ENCODE data around the gene TBL1Y.
"Not testable (repeated sequence)": the region's sequence is repeated elsewhere in the genome, so short reads cannot be mapped to it uniquely, and the experiment has no call there.

TBL1Y gene

DNA sequence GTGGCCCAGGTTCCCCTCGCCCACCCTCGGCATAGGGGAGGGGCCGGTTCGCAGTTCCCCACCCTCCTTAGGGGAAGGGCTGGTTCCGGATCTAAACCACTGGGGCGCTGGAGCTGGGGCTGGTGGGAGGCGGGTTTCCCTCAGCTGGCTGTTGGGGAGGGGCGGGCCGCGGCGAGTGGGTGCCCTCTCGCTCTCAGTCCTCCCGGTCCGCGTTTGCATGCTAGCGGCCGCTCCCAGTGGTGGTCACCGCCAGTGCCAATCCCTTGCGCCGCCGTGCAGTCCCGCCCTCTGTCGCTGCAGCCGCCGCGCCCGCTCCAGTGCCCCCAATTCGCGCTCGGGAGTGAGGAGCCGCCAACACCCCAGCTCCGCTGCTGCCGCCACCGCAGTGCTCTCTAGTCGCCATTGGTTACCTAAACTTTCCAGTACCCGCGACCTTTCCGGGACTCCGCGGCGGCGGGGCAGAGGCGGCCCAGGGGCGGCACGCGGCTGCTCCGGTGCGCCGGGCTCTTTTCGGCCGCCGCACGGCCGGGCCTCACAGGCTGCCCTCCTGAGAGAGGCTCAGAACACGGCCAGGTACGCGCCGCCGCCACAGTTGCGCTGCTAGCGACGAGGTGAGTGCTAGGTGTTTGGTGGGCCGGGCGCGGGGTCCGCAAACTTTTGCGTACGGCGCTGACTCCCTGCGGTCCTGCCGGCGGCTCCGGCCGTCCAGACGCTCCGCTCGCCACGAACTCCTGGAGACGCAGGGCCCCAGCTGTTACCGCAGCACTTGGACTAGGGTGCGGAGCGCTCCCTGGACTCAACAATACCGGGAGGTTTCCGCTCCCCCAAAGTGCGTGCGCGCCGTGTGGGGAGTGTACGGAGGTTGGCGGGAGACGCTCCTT is at the start of gene TBL1Y:
Gene TBL1Y, plus strand, starts transcription at position 326 of the 881 bp plus-strand sequence. CDS start 114,388 bp downstream, outside the sequence.
- DNase-seq, result no peak

DNA sequence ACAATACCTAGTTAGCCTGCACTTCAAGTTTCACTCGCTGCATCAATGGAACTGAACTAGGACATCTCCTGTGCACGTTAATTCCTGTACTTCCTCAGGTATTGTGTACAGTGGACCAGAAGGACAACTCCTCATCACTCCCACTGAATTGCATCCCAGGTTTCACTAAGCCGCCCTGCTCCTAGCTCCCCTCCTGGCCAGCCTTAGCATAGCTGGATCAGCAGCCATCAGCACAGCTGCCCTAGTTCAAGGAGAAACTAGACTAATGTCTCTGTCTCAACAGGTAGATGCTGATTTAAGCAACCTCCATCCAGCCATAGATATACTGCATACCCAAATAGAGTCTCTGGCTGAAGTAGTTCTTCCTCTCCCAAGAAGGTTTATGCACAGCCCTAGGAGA is 16.0 kb upstream of the TBL1Y start:
- no peak for DNase-seq

DNA sequence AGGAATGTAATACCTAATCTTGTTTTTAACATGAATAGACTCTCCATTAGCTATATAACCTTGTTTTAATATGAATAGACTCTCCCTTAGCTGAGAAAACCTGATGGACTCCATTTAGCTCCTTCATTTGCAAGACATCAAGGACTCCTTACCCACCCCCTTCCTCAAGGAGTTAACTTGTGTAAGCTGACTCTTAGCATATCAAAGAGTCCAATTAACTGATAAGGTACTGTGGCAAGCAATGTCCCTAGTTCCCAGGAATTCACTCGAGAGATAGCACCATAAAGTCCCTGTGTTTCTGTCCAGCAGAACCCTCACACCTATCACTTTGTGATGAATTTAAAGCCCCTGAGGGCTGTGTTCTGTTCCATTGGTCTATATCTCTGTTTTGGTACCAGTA is 15.3 kb upstream of the TBL1Y start:
- DNase-seq, result no peak

DNA sequence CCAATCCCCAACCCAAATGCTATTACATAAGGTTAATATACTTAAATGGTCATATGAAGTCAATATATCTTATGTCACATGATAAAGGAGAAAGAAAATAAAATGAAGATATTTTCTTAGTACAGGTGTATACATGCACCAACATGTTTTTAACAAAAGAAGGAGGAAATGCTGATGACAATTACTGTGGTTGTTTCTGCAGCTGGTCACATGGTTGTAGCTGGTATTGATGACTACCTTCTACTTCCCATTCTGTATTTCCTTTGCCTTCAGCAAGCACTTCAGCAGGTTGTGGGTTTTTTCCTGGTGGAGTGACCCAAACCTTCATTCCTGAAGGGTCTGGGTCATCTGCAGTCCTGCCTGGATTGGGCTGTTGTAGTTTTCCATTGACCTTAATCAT is 8.4 kb upstream of the TBL1Y start:
- not testable (repeated sequence) for DNase-seq

DNA sequence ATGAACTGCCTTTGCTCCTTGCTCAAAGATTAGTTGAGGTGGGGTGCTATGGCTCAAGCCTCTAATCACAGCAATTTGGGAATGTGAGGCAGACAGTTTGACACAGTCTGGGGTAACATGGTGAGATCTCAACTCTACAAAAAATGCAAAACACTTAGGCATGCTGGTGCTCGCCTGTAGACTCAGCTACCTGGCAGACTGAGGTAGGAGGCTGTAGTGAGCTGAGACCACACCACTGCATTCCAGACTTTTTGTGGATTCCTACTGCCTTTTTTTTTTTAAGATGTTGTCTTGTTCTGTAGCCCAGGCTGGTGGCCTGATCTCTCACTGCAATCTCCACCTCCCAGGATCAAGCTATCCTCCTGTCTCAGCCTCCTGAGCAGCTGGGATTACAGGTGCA is 2.9 kb upstream of the TBL1Y start:
- no peak for DNase-seq

DNA sequence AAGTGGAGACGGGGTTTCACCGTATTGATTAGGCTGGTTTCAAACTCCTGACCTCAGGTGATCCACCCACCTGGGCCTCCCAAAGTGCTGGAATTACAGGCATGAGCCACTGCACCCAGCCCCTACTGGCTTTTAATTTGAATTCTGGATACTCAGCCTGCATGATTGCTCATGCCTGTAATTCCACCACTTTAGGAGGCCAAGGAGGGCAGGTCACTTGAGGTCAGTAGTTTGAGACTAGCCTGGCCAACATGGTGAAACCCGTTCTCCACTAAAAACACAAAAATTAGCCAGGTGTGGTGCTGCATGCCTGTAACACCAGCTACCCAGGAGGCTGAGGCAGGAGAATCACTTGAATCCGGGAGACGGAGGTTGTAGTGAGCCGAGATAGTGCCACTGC is 2.5 kb upstream of the TBL1Y start:
- DNase-seq, result not testable (repeated sequence)

DNA sequence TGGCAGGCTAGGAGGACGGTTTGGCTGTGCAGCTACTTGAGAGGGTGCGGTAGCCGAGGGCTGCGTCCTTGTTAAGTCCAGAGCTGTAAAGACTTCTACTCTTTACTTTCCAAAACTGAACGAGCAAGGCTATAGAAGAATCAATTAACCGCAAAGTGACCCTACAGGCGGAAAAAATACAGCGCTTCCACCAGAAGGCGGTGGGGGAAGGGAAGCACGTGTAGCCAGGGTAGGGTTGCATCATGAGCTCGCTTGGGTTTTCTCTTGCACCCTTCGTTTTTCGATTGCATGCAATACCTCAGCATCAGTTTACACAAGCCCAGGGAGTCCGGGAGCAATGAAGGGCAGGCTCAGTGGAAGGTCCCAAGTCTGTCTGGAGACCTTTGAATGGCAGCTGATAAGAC is 1.4 kb upstream of the TBL1Y start:
- DNase-seq, result no peak

DNA sequence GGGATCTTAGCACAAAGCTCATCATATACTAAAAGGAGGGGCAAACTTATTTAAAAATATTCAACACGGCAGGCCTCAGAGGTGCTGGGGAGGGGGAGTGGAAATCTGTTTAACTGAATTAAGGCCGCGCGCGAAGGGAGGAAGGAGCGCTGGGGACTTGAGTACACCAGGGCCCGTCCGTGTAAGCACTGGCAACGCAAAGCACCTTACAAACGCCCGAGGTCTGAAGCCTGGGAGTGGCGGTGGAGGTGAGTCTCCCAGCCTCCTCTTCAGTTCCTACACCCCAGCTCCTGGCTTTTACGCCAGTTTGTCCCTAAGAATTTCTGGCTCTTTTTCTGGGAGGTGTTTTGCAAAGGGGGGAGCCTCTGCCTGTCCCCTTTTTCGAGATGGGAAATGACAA is 641 bp upstream of the TBL1Y start:
- no peak for DNase-seq

DNA sequence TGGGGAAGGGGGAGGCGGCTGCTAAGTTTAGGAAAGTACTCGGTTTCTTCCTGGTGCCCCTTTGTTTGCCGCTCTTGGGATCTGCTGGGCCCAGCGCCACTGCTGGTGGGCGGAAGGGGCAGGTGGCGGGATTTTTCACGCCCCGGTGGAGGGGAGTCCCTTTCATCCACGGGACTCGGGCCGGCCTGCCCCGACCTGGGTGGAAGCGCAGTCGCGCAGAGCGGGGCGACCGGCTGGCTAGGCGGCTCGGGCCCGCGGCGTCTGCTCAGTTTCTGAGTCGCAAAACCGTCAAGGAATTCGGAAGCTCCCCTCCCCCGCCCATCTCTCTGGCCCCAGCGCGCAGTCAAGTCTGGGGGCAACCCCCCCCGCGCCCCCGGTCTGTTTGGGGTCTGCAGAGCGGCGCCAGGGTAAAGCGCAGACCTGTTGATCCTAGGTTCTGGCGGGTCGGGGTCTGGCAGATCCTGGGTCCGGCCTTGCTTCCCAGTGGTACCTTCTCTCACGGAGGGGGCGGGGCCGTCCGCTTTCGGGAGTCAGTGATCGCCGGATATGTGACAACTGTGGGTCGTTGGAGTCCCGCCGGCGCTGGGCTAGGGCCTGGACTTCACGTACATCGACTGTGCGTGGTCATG is 870 bp downstream of the TBL1Y start, which contains the start of gene AMELY:
Gene AMELY, minus strand, starts transcription at position 500 of the 629 bp plus-strand sequence. CDS start 39,144 bp downstream, outside the sequence.
- no peak for DNase-seq

DNA sequence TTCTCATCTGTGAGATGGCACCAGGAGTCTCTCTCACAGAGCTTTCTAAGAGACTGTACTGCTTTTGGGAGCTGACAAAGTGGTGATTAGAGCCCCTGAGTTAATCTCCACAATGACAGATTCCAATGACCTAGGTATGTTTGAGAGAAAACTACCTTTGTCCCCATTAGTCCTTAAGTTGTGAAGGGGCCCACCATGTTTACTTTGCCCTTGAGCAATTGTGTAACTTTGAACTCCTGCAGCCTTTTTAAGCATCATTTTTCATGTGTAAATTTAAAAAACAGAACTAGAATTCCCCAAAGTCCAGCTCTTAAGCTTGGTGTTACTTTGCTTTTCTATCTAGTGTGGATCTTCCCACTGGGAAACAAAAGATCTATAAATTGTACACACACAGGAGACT is 2.9 kb downstream of the TBL1Y start:
- no peak for DNase-seq

DNA sequence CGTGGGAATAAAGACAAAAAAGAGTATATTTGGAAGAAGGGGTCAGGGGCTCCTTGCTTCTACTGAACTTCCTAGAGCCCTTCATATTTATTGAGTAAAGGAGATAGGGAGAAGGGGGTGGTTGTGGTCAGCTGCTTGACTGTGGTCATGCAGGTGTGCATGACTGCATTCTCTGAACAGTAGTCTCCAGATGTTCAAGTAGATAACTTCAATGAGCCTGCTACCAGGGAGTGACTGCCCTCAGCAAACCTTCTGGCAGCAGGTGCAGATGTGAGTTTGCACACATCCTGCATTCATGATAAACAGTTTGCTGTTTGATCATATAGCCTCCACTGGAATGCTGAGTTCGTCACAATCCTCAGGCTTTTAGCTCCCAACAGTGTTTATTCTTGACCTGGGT is 10.6 kb downstream of the TBL1Y start:
- DNase-seq, result no peak

DNA sequence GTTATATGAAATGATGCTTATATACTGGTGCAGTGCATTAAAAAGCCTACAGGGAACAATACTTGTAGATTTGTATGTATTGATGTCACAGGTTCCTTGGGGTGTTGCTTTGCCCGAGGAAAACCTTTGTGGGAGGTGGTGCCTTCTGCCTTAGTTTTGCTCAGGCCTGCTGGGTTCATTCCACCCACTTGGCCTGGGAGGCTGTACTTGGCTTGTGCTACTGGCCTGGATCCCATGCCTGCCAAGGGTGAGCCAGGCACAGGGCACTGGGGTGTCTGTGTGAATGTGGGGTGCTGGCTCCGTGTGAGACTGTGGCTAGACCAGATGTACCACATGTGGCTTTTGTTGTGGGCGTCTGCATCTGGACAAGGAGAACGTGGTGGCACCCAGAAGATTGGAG is 17.8 kb downstream of the TBL1Y start:
- DNase-seq, result no peak

DNA sequence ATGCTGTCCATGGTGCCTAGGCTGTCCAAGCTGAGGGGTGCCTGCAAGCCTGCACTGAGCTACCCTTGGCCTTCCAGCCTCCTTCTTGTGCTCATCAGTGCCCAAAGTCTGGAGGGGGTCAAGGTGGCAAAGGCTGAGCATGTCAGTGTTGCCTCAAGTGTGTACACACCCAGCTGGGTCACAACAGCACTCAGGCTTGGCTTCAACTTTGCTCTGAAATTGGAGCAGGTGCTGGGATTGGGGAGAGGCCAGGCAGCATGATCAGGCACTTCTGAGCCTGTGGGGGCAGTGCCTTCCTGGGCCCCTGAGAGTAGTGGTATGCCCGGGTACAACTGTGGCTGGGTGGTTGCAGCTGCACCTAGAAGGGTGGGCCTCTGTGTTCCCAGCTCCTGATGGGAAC is 18.7 kb downstream of the TBL1Y start:
- DNase-seq, result no peak

DNA sequence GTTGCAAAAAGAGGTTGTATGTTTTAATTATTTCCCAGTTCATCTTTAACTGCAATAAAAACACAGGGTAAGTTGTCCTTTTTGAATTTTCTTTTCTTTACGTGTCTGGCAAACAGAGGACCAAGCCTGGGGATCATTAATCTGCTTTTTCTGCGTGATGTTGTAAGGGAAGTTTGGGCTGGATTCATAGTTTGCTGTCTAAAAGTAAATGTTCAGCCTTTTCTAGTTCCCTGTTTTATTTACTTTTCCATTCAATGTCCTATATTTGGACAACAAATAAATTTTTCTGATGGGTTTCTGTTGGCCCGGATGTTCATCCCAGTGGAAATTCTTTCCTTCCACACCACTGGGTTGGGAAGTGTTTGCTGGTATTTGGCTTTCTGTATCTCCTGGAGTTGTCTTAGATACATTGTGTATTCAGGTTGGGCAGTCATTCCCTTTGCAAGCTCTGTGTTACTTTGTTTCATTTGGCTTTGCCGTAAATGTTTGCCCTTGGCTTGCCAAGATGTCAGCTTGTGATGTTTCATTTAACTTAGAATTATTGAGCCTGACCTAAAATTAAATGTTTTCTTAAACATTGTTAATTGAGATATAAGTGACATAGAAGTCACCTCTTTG is 21.4 kb downstream of the TBL1Y start:
- no peak for DNase-seq

DNA sequence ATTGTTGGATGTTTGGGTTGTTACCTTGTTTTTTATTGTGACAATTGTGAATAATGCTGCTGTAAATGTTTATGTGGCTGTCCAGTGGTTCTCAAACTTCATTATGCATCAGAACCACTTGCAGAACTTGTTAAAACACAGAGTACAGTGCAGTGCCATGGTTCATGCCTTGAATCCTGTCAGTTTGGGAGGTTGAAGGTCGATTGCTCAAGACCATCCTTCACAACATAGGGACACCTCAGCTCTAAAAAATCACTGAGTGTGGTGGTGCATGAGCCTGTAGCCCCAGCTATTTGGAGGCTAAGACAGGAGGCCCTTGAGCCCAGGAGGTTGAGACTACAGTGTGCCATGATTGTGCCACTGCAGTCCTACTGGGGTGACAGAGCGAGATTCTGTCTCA is 25.0 kb downstream of the TBL1Y start:
- DNase-seq, result no peak

DNA sequence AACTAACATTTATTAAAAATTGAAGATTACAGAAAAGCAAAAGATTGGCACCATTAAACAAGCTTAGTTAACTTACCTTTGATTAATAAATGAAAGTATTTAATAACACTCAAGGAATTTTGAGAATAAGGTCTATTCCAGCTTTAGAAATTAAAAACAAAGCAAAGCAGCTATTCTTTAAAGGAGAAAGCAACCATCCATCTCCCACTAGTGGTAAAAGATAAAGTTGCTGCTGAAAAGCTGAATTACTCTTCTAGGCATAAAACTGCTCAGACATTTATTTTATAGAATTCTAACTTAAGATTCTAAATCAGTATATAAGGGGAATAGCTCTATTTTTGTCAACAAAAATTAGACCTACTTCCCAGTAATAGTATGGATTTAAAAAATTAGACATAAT is 37.2 kb downstream of the TBL1Y start:
- DNase-seq, result no peak

DNA sequence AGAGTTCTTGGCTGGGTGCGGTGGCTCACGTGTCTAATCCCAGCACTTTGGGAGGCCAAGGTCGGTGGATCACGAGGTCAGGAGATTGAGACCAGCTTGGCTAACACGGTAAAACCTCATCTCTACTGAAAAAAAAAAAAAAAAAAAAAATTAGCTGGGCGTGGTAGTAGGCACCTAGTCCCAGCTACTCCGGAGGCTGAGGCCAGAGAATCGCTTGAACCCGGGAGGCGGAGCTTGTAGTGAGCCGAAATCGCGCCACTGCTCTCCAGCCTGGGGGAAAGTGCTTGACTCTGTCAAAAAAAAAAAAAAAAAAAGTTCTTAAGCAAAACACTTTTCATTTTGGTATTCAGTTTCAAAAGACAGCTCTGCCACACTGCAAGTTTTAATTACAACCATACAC is 37.9 kb downstream of the TBL1Y start:
- DNase-seq, result no peak

DNA sequence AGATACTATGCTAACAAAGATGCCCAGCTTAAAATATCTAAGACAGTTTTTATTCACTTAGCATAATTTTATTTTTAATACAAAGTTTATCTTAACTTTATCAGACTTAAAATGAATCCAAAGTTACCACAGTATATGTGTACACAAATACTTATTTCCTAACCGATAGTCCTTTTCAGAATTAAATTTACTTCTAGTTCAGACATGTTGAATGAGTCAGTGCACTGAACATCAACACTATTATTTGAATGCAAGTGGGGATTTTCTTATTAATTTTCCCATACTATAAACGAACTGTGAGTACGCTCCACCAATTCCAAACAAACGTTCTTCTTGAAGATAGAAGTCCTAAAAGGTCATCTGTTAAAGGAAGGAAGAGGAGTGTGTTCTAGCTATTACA is 39.5 kb downstream of the TBL1Y start:
- DNase-seq, result no peak

DNA sequence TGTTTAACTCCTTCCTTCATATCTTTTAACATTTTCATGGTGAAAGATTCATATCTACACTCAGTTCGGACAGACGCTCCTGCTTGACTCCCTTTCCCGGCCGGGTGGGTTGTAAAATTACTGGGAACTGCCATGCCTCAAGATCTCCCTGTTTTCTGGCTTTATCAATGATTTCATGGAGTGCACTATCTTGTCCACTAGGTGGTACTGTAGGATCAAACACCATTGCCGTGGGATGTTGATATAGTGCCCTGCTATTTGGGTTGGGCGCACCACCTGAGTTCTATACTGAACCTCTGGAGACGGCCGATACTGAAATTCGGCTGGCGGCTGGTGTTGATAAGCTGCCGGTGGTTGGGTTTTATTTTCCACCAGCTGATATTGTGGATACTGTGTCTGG is 54.2 kb downstream of the TBL1Y start:
- no peak for DNase-seq

DNA sequence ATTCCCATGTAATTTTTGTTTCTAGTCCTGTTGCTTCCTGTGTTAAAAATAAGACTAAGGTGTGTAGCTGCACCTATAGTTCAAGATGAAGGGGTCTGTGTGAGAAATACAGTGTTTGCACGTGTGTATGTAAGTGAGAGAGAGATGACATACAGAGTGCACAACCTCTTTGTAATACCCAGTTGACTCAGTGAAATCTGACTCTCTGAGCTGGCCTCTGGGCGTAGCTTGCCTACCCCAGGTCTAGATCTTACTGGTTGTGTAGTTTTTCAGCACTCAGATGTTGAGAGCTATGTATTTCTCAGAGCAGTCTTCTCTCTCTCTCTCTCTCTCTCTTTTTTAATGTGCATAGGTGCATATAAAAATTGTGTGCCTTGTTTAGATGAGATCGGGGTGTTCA is 56.0 kb downstream of the TBL1Y start:
- DNase-seq, result no peak

DNA sequence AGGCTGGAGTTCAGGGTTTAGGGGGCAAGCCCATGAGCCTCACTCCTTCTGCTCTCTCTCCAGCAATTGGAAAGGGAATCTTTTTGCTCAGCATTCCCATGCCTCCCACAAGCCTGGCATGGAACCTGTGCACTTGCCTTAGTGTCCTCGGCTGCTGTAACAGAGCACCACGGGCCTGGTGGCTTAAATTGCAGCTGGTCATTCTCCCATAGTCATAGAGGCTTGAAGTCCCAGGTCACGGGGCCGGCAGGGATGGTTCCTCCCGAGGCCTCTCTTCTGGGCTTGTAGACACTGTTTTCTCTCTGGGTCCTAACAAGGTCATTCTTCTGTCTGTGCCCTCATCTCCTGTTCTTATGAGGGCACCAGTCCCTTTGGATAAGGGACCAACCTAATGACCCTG is 57.2 kb downstream of the TBL1Y start:
- DNase-seq, result no peak

DNA sequence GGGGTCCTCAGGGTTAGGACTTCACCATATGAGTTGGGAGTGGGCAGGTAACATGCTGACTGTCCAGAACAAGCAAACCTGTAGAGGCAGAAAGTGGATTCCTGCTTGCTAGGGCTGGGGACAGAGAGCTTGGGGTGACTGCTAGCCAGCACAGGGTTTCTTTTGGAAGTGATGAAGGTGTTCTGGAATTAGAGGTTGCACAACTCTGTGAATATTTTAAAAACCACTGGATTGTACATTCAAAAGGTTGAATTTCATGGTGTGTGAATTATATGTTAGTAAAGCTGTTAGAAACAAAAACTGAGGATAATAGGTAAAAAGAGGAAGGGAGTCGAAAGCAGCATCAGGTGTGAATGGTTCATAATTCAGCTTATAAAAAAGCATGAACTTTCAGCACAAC is 57.7 kb downstream of the TBL1Y start:
- no peak for DNase-seq

DNA sequence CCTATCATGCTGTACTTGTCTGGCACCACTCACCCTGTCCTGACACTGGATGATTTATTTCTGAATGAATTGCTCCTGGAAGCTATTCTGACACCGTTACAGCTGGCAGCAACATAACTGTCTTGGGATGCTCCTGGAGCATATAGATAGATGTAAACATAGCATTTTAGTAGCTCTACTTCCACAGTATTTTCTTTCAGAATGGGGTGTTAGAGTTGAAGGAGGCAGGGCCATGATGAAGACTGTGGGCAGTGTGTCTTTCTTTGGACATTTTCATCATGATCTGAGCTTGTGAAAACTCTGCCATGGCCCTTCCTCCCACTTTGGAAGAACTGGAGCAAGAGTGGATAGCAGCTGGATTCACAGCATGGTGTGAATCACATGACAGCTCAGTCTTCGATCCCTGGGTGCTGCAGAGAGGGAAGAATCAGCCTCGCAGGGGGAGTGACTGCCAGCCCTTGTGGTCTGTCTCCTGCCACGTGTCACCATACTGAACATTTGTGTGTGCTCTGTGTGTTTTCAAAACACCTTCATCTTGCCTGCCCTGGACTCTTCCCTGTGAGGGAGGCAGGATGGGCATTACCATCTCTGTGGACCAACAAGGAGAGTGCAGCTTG is 61.9 kb downstream of the TBL1Y start:
- DNase-seq, result no peak

DNA sequence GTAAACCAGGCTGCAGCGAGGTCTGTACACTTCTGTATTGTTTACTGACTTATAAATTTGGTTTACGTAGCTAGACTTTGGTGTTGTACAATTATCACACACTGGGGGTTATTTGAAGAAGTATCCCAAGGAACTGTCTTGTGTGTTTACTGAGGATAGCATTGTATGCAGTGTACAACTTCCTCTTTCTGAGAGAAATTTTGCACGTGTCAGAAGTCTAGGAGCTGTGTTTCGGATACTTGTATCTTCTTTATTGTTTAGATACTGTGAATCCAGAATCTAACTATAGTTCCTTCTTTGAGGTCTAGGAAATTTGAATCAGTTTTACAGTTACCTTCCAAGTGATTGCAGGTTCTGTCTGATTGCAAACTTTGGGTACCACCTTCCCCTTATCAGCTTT is 64.5 kb downstream of the TBL1Y start:
- no peak for DNase-seq
